CD4-positive, alpha-beta T cell (primary cell): ENCODE measurements around the gene SERPINB12. TPM values are rescaled to one million over a fixed set of nuclear protein-coding genes. Genes with fewer than 3 reads are reported as not detected.

Experiments used
- ATAC-seq: fragments of 200-7000 bp; cut with Tn5 transposase; one replicate; pipeline ENCODE4 v1.10.0; 2022; ENCODE audit warnings: mild to moderate bottlenecking; ENCODE audit not compliant: poor library complexity
- CTCF ChIA-PET: fragments of 350-600 bp; sonication (Branson Sonifier 250); formaldehyde crosslinking; loops from one replicate; lab custom pipeline; 2021; ENCODE audit warnings: antibody characterized with exemption, inconsistent platforms; lab: Charles Lee
- POLR2A ChIA-PET: fragments of 350-600 bp; sonication (Branson Sonifier 250); formaldehyde crosslinking; loops from one replicate; lab custom pipeline; 2021; ENCODE audit warnings: antibody characterized with exemption, inconsistent platforms; lab: Charles Lee
- DNase-seq, 14 experiments: peaks; one replicate each; pipeline ENCODE4 v3.0.0-alpha.2; 2013 to 2020; ENCODE audit warnings: mixed read lengths in 2 of 14
- H3K27ac ChIP-seq, 2 donors: one replicate each; pipeline versions ENCODE4 v1.5.1 to v1.7.0; 2013; ENCODE audit warnings: low read length in 2 of 2, low read depth in 1 of 2, mild to moderate bottlenecking in 1 of 2
- H3K27me3 ChIP-seq, 2 experiments: 1 replicate in 1 of 2; 2 replicates in 1 of 2; pipeline versions ENCODE4 v1.6.1 to v1.7.0; 2013; ENCODE audit warnings: low read length in 2 of 2, control low read depth in 1 of 2, mild to moderate bottlenecking in 1 of 2, moderate library complexity in 1 of 2; ENCODE audit not compliant: insufficient read depth in 2 of 2, control insufficient read depth in 1 of 2
- H3K36me3 ChIP-seq: one replicate; pipeline ENCODE4 v1.6.1; 2013; ENCODE audit warnings: low read length, control low read depth; ENCODE audit not compliant: insufficient read depth
- H3K4me1 ChIP-seq: one replicate; pipeline ENCODE4 v1.6.1; 2013; ENCODE audit warnings: low read length, control low read depth; ENCODE audit not compliant: insufficient read depth
- H3K4me3 ChIP-seq: one replicate; pipeline ENCODE4 v1.5.1; 2013; ENCODE audit warnings: mild to moderate bottlenecking, low read length, moderate library complexity
- H3K9me3 ChIP-seq, 2 experiments: 1 replicate in 1 of 2; 2 replicates in 1 of 2; pipeline versions ENCODE4 v1.6.1 to v1.7.0; 2013; ENCODE audit warnings: low read length in 2 of 2, mild to moderate bottlenecking in 2 of 2, control low read depth in 1 of 2, moderate library complexity in 1 of 2; ENCODE audit not compliant: control insufficient read depth in 1 of 2, insufficient read depth in 1 of 2
- H3K27ac Mint-ChIP-seq: one replicate; pipeline ENCODE4 v1.8.0; 2020; ENCODE audit warnings: mixed read lengths
- H3K27me3 Mint-ChIP-seq: one replicate; pipeline ENCODE4 v1.8.0; 2021; ENCODE audit warnings: mixed read lengths
- H3K36me3 Mint-ChIP-seq: one replicate; pipeline ENCODE4 v1.8.0; 2021; ENCODE audit warnings: low read depth, mixed read lengths
- H3K4me1 Mint-ChIP-seq: one replicate; pipeline ENCODE4 v1.8.0; 2021; ENCODE audit warnings: low read depth, mixed read lengths
- H3K4me3 Mint-ChIP-seq: one replicate; pipeline ENCODE4 v1.8.0; 2020; ENCODE audit warnings: mild to moderate bottlenecking, mixed read lengths
- H3K9me3 Mint-ChIP-seq: one replicate; pipeline ENCODE4 v1.8.0; 2020; ENCODE audit warnings: mixed read lengths
- intact Hi-C, 2 experiments: fragments of 100-400 bp; cut with DNase I in 1 of 2; cut with micrococcal nuclease in 1 of 2; formaldehyde crosslinking; loops; one replicate each; pipeline versions ENCODE4 v1.15.1 to v1.9.0; 2023 to 2025; cut with DNase I, micrococcal nuclease
- total RNA-seq, 174 experiments: library from RNA in 2 of 174; stranded (reverse) in 2 of 174; gene quantifications; one replicate each; pipeline ENCODE4 v1.2.3 and lab custom pipeline; 2021 to 2026
- TF ChIP-seq, protein P1 (sequence below): fragments of 200-600 bp; IDR thresholded peaks from one replicate; pipeline ENCODE4 v1.8.0; 2022; ENCODE audit warnings: antibody characterized with exemption, mild to moderate bottlenecking

The SERPINB12 gene
- total RNA-seq, 2 experiments from 2014 or later = not detected

DNA sequence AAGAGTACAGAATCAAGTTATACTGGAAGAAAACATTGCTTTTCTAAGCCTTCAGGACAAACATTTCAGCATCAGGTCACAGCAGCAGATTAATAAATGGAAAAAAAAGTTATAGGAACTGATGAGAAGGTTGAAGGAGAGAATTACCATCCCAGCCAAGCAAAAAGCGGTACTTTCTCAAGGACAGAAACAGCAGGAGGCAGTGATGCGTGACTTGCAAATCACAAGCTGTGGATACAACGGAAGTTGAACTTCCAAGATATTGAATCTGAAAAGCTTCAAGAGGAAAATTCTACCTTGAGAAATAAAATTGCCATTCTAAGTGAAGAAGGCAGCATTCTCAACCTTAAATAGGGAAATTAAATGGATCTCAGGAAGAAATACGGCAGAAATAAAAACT, 18.5 kb upstream of the SERPINB12 start:
- no peaks in the 10 kb centered on the region for H3K9me3 ChIP-seq
- POLR2A ChIA-PET = no interaction called here
- TF ChIP-seq, protein P1, sequence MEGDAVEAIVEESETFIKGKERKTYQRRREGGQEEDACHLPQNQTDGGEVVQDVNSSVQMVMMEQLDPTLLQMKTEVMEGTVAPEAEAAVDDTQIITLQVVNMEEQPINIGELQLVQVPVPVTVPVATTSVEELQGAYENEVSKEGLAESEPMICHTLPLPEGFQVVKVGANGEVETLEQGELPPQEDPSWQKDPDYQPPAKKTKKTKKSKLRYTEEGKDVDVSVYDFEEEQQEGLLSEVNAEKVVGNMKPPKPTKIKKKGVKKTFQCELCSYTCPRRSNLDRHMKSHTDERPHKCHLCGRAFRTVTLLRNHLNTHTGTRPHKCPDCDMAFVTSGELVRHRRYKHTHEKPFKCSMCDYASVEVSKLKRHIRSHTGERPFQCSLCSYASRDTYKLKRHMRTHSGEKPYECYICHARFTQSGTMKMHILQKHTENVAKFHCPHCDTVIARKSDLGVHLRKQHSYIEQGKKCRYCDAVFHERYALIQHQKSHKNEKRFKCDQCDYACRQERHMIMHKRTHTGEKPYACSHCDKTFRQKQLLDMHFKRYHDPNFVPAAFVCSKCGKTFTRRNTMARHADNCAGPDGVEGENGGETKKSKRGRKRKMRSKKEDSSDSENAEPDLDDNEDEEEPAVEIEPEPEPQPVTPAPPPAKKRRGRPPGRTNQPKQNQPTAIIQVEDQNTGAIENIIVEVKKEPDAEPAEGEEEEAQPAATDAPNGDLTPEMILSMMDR = no peak
- no peak for ATAC-seq
- no peaks in the 10 kb centered on the region for H3K27me3 ChIP-seq
- H3K36me3 Mint-ChIP-seq = no peaks in the 10 kb centered on the region
- no peaks in the 10 kb centered on the region for H3K4me1 ChIP-seq
- no peaks in the 10 kb centered on the region for H3K36me3 ChIP-seq
- no peak overlapping the region for H3K27ac Mint-ChIP-seq
- H3K4me3 Mint-ChIP-seq = no peak overlapping the region
- H3K9me3 Mint-ChIP-seq = no peaks in the 10 kb centered on the region
- intact Hi-C loops = no loop called here
- no peak overlapping the region for H3K27ac ChIP-seq
- no peaks in the 10 kb centered on the region for H3K4me1 Mint-ChIP-seq
- H3K27me3 Mint-ChIP-seq = peaks cover 10% of the 10 kb centered on the region
- DNase-seq = no peak
- no peak overlapping the region for H3K4me3 ChIP-seq
- CTCF ChIA-PET = no interaction called here

DNA sequence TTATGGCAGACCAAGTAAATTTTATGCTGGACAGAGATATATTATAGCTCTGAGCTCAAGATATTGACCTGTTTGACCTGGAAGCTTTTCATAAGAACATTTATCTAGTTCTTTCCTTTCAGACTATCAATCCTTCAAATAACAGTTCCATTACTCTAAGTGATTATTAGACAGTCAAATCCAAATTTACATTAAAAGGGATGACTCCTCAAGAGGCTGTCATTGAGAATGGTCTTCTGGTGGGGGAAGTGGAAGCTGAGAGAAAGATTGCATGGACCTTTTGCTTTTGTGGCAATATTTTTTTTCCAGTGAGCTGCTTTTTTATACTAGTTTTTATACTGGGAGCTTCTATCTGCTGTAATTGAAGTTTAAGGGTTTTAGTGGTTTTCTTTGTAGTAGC, 14.9 kb upstream of the SERPINB12 start:
- TF ChIP-seq, protein P1 = no peak

DNA sequence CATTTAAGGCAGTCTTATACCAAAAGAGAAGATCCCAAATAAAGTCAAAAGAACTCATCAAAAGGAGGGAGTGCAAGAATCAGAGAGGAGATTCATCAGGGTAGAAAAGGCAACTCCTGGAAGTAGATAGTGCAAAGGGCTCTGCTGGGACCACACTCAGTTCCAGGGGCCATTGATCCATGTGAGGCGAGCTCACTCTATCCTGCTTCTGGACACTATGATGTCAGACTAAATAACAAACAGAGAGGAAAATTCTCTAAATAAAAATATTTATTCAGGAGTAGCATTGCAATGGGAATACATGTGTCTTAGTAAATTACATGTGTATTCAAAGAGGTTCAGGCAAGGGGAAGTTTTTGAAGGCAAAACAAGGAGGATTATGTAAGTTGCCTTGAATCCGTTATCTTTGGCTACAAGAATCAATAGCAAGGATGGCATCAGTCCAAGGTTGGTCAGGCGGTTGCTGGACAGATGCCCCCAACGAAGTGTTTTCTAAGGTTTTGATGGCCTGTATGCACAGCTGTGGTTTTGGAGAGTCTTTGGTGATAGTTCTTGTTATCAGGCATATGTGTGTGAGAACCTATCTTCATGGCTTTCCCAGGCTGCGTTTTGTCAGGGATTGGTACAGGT, 13.2 kb upstream of the SERPINB12 start:
- H3K36me3 Mint-ChIP-seq = no peaks in the 10 kb centered on the region
- Histone ChIP-seq H3K4me1 (no peaks in the 10 kb centered on the region), H3K27ac (no peak overlapping the region), H3K36me3 (no peaks in the 10 kb centered on the region), H3K27me3 (no peaks in the 10 kb centered on the region), H3K4me3 (no peak overlapping the region), H3K9me3 (no peaks in the 10 kb centered on the region)
- TF ChIP-seq, protein P1 = no peak
- no peaks in the 10 kb centered on the region for H3K9me3 Mint-ChIP-seq
- peaks cover 21% of the 10 kb centered on the region for H3K27me3 Mint-ChIP-seq
- DNase-seq (no peak), ATAC-seq (no peak)
- ChIA-PET POLR2A (no interaction called here), CTCF (no interaction called here)
- intact Hi-C loops = no loop called here
- no peaks in the 10 kb centered on the region for H3K4me1 Mint-ChIP-seq
- H3K4me3 Mint-ChIP-seq = no peak overlapping the region
- no peak overlapping the region for H3K27ac Mint-ChIP-seq

More for the DNA sequence above, 14.9 kb upstream of the SERPINB12 start:
- ATAC-seq (no peak), DNase-seq (no peak)
- POLR2A ChIA-PET = no interaction called here
- no peaks in the 10 kb centered on the region for H3K27me3 ChIP-seq
- no peaks in the 10 kb centered on the region for H3K4me1 ChIP-seq
- no peak overlapping the region for H3K27ac ChIP-seq
- no peaks in the 10 kb centered on the region for H3K36me3 Mint-ChIP-seq
- no peak overlapping the region for H3K27ac Mint-ChIP-seq
- H3K36me3 ChIP-seq = no peaks in the 10 kb centered on the region
- no peaks in the 10 kb centered on the region for H3K9me3 Mint-ChIP-seq
- H3K4me1 Mint-ChIP-seq = no peaks in the 10 kb centered on the region
- intact Hi-C loops = no loop called here
- no peak overlapping the region for H3K4me3 ChIP-seq
- no peaks in the 10 kb centered on the region for H3K9me3 ChIP-seq
- CTCF ChIA-PET = interaction anchor here (1.2 kb wide), 1 partner anchor 9 kb away, joined by 4 read pairs; no protein-coding TSS in a partner anchor
- H3K27me3 Mint-ChIP-seq = peaks cover 15% of the 10 kb centered on the region
- no peak overlapping the region for H3K4me3 Mint-ChIP-seq
